NCI-H1092 treated with DMSO at 0.1 percent for 48 hours (cell line): ENCODE data around the gene KCNT2.
"Not testable (repeated sequence)": the region's sequence is repeated elsewhere in the genome, so short reads cannot be mapped to it uniquely, and the experiment has no call there.

ENCODE experiments used
- DNase-seq: peaks from one replicate; lab custom pipeline; 2025; lab: John Stamatoyannopoulos, UW

The KCNT2 gene

DNA sequence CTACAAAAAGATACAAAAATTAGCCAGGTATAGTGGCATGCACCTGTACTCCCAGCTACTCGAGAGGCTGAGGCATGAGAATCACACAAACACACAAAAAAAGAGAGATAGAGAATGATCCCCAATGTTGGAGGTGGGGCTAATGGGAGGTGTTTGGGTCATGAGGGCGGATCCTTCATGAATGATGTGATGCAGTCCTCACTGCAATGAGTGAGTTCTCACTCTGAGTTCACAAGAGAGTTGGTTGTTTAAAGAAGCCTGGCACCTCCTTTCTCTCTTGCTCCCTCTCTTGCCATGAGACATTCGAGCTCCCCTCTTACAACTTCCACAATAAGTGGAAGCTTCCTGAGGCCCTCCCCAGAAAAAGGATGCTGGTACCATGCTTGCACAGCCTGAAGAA is 17.3 kb downstream of the KCNT2 start:
- no peak for DNase-seq

DNA sequence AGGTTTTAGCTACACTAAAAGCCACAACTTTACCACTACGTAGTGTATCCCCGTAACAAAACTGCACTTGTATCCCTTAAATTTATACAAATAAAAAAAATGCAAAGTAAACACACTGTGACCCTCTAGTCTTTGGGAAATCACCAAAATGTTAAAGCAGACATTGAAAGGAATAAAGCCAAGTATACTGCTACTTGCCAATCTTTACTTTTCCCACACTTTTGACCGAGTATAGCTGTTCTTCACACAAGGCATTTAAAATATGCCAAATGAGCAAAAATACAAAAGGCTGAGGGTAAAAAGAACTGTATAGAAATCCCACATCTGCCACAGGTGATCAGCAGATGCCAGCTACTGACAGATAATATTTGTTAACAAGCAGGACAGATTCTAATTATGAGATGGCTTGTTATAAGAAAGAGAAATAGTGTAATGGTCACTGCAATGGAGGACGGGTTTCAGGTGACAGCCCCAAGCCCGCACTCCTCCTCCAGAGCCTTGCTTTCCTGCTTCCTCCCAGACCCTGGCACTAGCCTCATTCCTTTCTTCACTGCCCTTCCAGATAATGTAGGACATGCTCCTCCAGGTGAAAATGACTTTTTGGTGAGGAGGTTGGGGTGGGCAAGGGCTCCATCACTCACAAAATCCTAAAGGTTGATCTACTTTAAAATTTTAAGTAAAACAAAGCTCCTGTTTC is 18.1 kb downstream of the KCNT2 start:
- no peak for DNase-seq

DNA sequence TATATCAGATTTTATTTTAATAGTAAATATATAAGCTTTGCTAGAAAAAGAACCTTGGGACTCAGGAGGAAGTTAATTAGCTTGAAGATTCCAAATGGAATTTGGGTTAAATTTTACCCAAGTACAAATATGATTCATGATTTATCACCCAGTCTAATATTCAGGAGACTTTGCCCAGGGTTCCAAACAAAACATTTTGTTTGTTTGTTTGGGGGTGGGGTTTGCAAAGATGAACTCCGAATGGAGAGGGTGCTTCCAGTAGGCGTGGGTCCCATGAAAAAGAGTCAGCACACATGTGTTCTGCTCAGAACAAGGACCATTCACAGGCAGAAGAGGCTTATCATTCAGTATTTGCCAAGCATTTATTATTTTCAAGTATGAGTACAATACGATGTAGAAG is 23.5 kb downstream of the KCNT2 start:
- DNase-seq: no peak

DNA sequence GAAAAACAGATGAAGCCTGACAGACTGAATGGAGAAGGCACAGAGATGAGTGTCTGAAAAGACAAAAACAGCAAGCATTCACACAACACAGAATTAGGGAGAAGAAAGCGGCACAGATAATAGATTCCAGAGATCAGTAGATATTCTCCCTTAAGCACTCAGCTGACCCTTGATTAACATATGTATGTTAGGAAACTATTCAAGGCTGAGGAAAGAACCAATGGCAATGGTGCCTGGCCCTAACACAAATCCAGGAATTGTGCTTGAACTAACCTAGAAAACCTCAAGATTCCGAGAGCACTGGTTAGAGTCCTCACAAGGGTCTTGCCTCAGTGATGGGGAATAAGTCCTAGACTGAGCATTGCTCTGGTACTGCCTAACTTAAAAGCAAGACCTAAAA is 30.9 kb downstream of the KCNT2 start:
- DNase-seq: no peak

DNA sequence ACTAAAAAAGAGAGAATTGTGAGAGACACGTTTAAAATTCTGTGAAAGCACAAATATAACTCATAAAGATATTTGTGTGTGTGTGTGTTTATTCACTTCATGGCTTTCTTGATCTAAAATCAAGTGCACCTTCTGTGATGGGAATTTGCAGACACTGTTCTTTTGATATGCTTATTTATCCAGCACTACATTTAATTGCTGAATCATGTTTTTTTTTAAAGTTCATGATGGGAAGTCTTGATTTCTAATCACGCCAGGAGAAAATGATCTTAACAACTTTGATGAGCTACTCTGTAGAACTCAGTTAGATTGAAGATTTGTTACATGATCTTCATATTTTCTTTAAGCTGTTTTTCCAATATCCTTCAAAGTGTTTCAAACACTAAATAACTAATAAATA is 35.0 kb downstream of the KCNT2 start:
- DNase-seq: no peak

DNA sequence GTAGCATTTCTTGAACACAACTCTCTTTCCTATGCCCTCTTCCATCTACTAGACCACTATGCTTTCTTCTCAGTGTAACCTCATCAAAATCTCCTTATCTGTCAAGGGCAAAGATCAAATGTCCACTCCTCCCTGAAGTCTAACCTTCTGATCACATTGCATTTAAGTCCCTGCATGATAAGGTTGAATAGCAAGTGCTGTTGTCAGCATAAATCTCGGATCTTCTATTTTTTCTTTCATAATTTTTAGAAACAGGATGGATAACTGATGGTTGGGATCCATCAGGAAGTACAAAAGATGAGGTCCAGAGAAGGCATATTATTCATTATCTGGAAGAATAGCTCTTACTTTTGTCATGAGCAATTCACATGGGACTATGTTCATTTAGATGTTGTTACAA is 41.0 kb downstream of the KCNT2 start:
- DNase-seq: no peak

DNA sequence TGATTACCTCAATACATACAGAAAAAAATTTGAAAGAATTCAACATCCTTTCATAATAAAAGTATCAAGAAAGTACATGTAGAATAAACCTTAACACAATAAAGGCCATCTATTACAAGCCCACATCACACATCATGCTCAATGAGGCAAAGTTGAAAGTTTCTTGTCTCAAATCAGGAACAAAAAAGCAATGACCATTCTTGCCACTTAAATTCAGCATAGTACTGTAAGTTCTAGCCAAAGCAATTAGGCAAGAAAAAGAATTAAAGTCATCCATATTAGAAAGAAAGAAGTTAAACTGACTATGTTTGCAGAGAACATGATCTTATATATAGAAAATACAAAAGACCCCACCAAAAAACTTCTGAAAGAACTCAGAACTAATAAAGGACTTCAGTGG is 44.5 kb downstream of the KCNT2 start:
- no peak for DNase-seq

DNA sequence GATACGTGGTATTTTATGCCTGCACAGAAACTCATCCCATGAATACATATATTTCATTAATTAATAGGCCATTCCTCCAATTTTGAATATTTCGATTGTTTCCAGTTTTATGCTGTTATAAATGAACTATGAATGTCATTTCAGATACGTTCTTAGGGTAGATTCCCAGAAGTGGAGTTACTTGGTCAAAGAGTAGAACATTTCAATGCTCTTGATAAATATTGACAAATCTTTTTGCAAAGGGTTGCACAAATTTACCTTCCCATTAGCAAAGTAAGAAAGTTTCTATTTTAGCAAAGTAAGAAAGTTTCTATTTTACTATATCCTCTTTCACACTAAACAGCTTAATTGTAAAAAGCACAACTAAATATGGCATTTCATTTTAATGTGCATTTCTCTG is 48.9 kb downstream of the KCNT2 start:
- no peak for DNase-seq

DNA sequence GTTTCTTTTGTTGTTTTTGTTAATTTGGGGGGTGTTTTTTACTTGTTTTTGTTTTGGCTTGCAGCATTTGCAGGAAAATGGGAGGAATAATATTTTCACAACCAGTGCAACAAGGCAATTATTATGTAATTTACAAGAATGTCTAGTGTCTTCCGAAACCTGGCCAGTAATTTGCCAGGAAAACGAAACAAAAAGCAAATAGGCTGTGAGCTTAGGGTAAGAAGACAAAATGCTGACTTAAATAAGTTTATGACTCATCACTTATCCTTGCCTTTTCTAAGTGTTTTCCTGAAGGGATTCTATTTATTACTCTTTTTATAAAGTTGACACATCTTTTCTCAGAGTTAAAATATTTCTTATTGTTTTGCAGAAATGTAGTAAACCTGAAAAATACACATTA is 49.8 kb downstream of the KCNT2 start:
- no peak for DNase-seq

DNA sequence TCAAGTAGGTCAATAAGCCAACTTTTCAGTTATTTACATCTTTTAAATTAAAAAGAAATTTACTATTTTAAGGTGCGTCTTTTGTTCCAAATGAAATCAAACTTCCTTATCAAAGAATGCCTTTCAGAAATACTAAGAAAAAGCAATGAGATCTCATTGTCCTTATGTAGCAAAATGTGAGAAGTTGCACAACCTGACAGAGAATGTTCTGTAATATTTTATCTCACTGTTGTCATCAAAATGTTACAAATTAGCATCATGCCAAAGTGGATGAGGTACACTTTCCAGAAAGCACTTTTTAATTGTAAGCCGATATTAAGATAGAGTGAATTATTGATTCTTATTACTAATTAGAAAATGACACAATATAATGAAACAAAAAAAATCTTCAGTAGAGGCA is 50.4 kb downstream of the KCNT2 start:
- DNase-seq: no peak

DNA sequence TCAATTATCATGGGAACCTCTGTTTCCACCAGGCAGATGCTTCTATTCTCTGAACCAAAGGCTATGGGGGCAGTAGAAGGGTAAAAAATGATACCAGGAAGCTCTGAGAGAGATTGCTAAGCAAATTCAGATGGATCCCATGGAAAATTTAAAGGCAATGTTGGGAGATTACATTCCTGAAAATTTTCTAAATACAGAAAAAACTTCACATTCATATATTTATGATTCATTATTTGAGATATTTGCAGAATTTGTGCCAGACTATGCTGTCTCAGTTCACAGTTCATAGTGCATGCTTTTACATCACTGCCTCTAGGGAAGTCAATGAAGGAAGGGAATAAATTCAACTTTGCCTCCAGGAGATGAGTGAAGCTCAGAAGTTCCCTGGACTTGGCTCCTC is 57.5 kb downstream of the KCNT2 start:
- no peak for DNase-seq

DNA sequence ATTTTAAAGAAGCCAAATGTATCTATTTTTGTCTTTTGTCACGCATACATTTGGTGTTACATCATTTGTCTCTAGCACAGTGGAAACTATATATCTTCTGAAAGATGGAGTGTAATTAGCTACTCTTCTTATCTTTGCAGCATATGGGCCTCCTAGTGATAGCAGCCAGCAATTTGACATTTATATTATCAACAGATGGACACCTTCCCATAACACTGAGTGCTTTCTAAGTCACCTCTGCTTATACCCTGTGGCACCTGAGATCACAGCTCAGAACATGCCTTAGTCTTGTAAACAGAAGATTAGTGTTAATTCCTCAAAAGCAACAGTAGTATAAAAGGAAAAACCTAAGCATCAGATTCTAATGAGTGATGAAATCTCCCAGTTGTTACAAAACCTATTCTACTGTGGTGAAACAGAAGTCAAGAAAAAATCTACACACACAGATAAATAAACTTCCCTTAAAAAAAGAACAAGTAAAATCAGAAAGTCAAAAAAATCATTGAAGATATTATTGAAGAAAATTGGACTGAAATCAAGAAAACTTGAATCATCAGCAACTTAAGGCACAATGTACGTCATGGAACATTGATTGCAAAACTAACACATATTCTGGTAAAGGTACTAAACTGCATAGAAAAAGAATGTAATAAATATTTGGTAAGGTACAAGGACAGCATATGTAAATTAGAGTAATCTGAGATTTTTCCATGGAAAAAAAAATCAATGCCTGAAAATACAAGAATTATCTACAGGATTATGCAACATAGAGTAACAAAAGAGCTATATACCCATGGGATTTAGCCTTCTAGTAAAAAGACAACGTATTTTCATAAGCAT is 61.7 kb downstream of the KCNT2 start:
- DNase-seq: peak; percentile 18

DNA sequence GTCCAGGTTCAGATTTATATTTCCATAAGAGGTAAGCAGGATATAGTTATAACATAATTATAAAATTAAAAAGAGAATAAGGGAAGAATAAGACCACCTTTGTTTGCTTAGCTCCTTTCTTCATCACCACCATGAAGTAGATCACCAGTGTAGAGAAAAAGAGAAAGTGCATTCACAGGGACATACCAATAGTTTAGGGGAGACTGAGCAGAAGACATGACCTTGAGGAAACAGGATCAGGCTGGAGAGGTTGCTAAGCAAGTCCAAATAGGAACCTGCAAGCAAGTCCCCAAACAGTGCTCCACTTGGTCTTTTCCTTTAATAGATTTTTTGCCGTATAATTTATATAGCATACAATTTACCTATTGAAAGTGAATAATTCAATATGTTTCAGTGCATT is 63.0 kb downstream of the KCNT2 start:
- DNase-seq: no peak

DNA sequence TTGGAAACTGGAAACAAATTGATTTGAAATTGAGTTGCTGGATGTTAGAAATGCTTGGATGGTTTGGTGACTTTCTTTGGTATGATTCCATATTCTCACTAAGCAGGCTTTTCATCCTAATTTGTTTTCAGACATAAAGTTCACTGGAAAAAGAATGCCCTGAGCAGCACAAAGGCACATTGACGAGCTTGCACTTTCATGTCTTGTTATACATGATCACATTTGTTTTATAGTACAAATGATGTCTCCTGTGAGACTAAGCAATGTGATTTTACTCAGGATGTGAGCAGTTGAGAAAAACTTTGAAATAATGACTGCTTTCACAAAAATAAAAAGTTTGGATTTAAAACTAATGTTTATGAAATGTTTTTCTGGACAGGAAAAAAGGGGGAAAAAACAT is 63.6 kb downstream of the KCNT2 start:
- no peak for DNase-seq

DNA sequence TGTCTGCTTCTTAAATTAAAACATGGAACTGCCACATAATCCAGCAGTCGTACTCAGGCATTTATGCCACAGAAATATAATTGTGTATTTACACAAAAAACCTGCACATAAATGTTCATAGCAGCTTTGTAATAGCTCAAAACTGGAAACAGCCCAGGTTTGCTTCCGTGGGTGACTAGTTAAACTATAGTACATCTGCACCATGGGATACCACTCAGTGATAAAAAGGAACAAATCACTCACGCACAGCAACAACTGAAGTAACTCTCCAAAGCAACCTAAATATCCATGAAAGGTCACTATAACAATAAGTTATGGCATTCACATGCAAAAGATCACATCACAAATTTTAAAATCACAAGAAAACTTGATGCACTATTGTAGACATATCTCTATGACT is 64.4 kb downstream of the KCNT2 start:
- DNase-seq: peak; percentile 32

DNA sequence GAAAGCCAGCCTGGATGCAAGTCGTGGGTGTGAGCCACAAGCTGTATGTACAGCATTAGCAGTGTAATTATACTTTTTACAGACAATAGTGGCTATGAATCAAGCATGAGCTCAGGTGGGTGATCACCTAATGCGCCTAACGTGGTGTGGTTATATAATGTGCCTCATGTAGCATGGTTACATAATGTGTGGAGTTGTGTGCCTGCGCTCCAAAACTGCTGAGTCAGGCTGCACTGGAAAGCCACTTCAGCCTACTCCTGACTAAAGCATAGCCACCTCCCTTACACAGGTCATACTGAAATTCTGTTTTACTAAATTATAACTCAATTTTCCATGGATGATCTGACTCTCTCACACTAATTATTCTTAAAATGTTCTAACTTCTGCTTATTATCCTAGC is 69.8 kb downstream of the KCNT2 start:
- no peak for DNase-seq

DNA sequence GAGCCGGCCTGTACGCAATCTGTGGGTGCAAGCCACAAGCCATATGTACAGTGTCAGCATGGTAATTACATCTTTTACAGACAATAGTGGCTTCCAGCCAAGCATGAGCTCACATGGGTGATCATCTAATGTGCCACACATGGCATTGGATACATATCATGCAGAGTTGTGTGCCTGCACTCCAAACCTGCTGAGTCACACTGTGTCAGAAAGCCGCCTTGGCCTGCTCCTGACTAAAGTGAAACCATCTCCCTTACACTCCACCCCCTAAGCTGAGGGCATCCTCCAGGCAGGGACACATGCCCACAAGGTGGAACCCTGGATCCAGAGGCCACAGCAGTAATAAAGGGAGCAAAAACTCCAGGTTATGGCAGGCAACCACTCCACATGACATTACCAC is 72.5 kb downstream of the KCNT2 start:
- no peak for DNase-seq

DNA sequence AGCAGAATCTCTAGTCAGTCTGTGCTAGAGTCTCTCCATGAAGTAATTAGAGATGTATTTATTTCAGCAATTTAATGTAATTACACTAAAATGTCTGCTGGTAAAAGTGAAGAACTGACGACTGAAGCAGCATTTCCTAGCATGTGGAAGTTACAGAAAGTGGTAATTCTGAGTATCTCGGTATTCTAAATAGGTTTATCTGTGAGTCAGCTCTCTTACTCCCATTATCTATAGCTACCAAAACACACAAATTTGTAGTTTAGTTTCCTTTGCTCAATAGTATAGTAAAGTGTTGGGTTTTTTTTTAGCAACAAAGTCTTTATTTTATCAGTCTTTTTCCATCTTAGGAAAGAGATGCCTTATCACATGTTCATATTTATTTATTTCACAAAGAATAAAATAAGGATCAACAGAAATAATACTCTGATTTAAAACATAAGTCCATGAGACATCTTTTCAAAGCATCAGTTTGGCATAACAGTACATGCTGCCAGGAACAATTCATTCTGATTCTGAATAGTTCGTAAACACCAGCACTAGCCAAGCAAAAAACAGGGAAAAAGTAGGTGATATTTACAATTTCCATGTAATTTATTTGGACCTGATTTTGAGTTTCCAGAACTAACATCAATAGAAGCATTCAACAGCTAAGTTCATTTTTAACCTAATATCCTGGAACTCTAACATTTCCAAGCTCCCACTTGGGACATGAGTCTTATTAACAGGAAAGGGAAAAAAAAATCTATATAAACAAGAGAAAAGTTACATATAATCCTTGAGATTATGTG is 76.3 kb downstream of the KCNT2 start:
- DNase-seq: no peak

DNA sequence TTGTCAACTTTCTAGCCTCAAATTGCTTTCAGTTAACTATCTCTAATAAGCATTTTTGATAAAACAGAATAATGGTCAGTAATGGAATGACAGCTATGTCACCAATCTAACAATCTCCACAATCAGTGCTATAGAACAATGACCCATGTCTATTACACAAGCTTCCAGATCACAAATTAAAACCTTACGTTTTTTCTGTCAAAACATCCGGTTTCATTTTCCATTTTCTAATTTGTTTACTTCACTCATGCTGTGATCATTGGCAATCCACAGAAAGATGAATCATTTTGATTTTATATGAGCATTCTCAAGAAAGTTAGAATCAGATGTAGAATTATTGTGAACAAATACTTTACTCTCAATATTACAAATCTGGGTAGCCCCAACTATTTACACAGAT is 80.3 kb downstream of the KCNT2 start:
- no peak for DNase-seq

DNA sequence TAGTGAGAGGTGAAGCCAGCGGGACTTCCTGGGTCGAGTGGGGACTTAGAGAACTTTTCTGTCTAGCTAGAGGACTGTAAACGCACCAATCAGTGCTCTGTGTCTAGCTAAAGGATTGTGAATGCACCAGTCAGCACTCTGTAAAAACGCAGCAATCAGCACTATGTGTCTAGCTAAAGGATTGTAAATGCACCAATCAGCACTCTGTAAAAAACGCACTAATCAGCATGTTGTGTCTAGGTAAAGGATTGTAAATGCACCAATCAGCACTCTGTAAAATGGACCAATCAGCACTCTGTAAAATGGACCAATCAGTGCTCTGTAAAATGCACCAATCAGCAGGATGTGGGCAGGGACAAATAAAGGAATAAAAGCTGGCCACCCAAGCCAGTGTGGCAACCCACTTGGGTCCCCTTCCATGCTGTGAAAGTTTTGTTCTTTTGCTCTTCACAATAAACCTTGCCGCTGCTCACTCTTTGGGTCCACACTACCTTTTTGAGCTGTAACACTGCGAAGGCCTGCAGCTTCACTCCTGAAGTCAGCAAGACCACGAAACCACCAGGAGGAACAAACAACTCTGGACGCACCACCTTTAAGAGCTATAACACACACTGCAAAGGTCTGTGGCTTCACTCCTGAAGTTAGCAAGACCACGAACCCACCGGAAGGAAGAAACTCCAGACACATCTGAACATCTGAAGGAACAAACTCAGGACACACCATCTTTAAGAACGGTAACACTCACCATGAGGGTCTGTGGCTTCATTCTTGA is 85.5 kb downstream of the KCNT2 start:
- not testable (repeated sequence) for DNase-seq

DNA sequence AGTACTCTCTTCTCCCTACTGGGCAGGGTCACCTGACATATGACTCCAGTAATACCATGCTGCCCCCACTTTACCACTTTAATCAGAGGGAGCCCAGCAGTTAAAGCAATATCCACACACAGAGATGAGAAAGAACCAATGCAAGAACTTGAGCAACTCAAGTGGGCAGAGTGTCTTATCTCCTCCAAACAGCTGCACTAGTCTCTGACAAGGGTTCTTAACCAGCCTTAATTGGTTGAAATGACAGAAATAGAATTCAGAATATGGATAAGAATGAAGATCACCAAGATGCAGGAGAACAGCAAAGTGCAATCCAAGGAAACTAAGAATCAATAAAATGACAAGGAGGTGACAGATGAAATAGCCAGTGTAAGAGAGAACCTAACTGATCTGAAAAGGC is 91.0 kb downstream of the KCNT2 start:
- DNase-seq: no peak

DNA sequence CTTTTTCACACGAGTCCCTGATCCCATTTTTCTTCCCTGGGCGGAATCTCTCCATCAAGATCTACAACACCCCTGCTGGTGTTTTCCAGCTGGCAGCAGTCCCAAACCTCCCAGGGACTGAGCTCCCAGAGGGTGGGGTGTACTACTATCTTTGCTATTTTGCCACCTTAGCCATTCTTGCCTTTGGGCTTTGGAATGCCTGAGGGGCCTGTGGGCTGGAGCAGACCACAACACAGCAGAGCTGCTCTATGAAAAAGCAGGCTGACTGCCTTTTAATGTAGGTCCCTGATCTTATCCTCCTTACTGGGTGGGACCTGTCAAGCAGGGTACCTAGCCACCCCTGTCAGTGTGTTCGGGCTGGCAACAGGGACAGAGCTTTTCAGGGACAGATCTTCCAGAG is 91.9 kb downstream of the KCNT2 start:
- DNase-seq: no peak
